H1 (cell line): ENCODE measurements around the gene FBLN2. TPM values are rescaled to one million over a fixed set of nuclear protein-coding genes. Genes with fewer than 3 reads are reported as not detected.

Source experiments
- CTCF ChIA-PET: fragments of 300-600 bp; sonication (Branson Sonifier 250); formaldehyde crosslinking; loops from one replicate; lab custom pipeline; 2021; ENCODE audit not compliant: partially characterized antibody; lab: Charles Lee
- POLR2A ChIA-PET: fragments of 300-600 bp; sonication (Branson Sonifier 250); formaldehyde crosslinking; loops from one replicate; lab custom pipeline; 2021; ENCODE audit warnings: inconsistent platforms; ENCODE audit not compliant: partially characterized antibody; lab: Charles Lee
- DNase-seq, 2 experiments: peaks; one replicate each; pipeline versions ENCODE4 v3.0.0 to v3.0.0-alpha.2; 2010 to 2022; ENCODE audit warnings: low spot score in 2 of 2, low read depth in 1 of 2, mixed read lengths in 1 of 2
- FAIRE-seq: peaks from 2 replicates; lab custom pipeline; 2011; peaks lifted over from hg19 to GRCh38; lab: Jason Lieb, UNC
- H2AFZ ChIP-seq: 2 replicates; pipeline ENCODE4 v1.8.1; 2012; ENCODE audit warnings: low read length, inconsistent platforms
- H2AK5ac ChIP-seq: 2 replicates; pipeline ENCODE4 v1.6.1; 2013; ENCODE audit warnings: low read depth, low read length
- H2BK120ac ChIP-seq: replicated peaks from 2 replicates; pipeline ENCODE3; 2013; ENCODE audit warnings: low read depth, low read length, inconsistent platforms
- H2BK12ac ChIP-seq: 2 replicates; pipeline ENCODE4 v1.6.1; 2013; ENCODE audit warnings: low read depth, low read length
- H2BK15ac ChIP-seq: 2 replicates; pipeline ENCODE4 v1.6.1; 2013; ENCODE audit warnings: low read length
- H2BK20ac ChIP-seq: 2 replicates; pipeline ENCODE4 v1.6.1; 2013; ENCODE audit warnings: low read length
- H2BK5ac ChIP-seq: 2 replicates; pipeline ENCODE4 v1.6.1; 2013; ENCODE audit warnings: low read depth, low read length
- H3K14ac ChIP-seq: 2 replicates; pipeline ENCODE4 v1.6.1; 2013; ENCODE audit warnings: inconsistent platforms; ENCODE audit not compliant: insufficient read length
- H3K18ac ChIP-seq: 2 replicates; pipeline ENCODE4 v1.6.1; 2013; ENCODE audit warnings: low read length; ENCODE audit errors: extremely low read depth
- H3K23ac ChIP-seq: 2 replicates; pipeline ENCODE4 v1.6.1; 2013; ENCODE audit warnings: inconsistent platforms; ENCODE audit not compliant: insufficient read length
- H3K23me2 ChIP-seq: 2 replicates; pipeline ENCODE4 v1.6.1; 2013; ENCODE audit warnings: low read depth, low read length
- H3K27ac ChIP-seq: 2 replicates; pipeline ENCODE4 v1.6.1; 2011; ENCODE audit warnings: low read depth, low read length, inconsistent platforms
- H3K27me3 ChIP-seq, 4 experiments: replicated peaks in 1 of 4; 1 replicate in 1 of 4; 2 replicates in 3 of 4; pipeline versions ENCODE4 v1.6.1 to v1.8.1; 2011 to 2013; ENCODE audit warnings: low read length in 3 of 4, mild to moderate bottlenecking in 3 of 4, inconsistent platforms in 2 of 4, mixed read lengths in 2 of 4, moderate library complexity in 1 of 4; ENCODE audit not compliant: control insufficient read depth in 3 of 4, insufficient read depth in 3 of 4; ENCODE audit errors: extremely low read depth in 1 of 4
- H3K36me3 ChIP-seq, 4 experiments: 2 replicates each; pipeline versions ENCODE4 v1.6.1 to v1.8.1; 2011 to 2013; ENCODE audit warnings: mild to moderate bottlenecking in 4 of 4, low read length in 3 of 4, moderate library complexity in 2 of 4, control low read depth in 1 of 4, inconsistent platforms in 1 of 4; ENCODE audit not compliant: insufficient read depth in 4 of 4, control insufficient read depth in 2 of 4
- H3K4ac ChIP-seq: replicated peaks from 2 replicates; pipeline ENCODE3; 2013; ENCODE audit warnings: low read length, low read depth, mixed read lengths, inconsistent platforms; ENCODE audit not compliant: insufficient read length
- H3K4me1 ChIP-seq, 4 experiments: replicated peaks in 1 of 4; 1 replicate in 1 of 4; 2 replicates in 3 of 4; pipeline versions ENCODE4 v1.6.1 to v1.8.1; 2011 to 2013; ENCODE audit warnings: low read length in 3 of 4, inconsistent platforms in 2 of 4, mixed read lengths in 1 of 4; ENCODE audit not compliant: insufficient read depth in 4 of 4, control insufficient read depth in 3 of 4
- H3K4me2 ChIP-seq, 2 experiments: 2 replicates each; pipeline versions ENCODE4 v1.6.1 to v1.8.1; 2011 to 2013; ENCODE audit warnings: low read depth in 2 of 2, low read length in 2 of 2, control low read depth in 1 of 2, inconsistent platforms in 1 of 2, mild to moderate bottlenecking in 1 of 2; ENCODE audit not compliant: insufficient read depth in 1 of 2
- H3K4me3 ChIP-seq, 4 experiments: fragments of 200-600, 300-600 bp in 1 of 4; sonication (generic), shearing (Covaris generic), sonication (Bioruptor Twin) in 1 of 4; 2 replicates each; pipeline versions ENCODE4 v1.5.1 to v1.8.1; 2011 to 2016; ENCODE audit warnings: low read length in 4 of 4, low read depth in 3 of 4, control low read depth in 2 of 4, inconsistent platforms in 2 of 4, mild to moderate bottlenecking in 2 of 4, mixed read lengths in 1 of 4, moderate library complexity in 1 of 4; ENCODE audit not compliant: insufficient read depth in 2 of 4; ENCODE audit errors: extremely low read depth in 1 of 4
- H3K56ac ChIP-seq: replicated peaks from 2 replicates; pipeline ENCODE3; 2013; ENCODE audit warnings: low read depth, mild to moderate bottlenecking, mixed read lengths, low read length, inconsistent platforms; ENCODE audit not compliant: insufficient read length
- H3K79me1 ChIP-seq: 2 replicates; pipeline ENCODE4 v1.6.1; 2013; ENCODE audit warnings: low read depth, low read length, control low read depth
- H3K79me2 ChIP-seq, 2 experiments: 2 replicates each; pipeline versions ENCODE4 v1.6.1 to v1.8.1; 2012 to 2013; ENCODE audit warnings: low read length in 2 of 2, mild to moderate bottlenecking in 2 of 2, inconsistent platforms in 1 of 2; ENCODE audit not compliant: insufficient read depth in 2 of 2, control insufficient read depth in 1 of 2
- H3K9ac ChIP-seq, 4 experiments: replicated peaks in 1 of 4; 1 replicate in 1 of 4; 2 replicates in 3 of 4; pipeline versions ENCODE4 v1.6.1 to v1.8.1; 2011 to 2013; ENCODE audit warnings: low read depth in 3 of 4, low read length in 3 of 4, control low read depth in 2 of 4, mild to moderate bottlenecking in 2 of 4, moderate library complexity in 2 of 4, inconsistent platforms in 1 of 4; ENCODE audit errors: extremely low read depth in 1 of 4
- H3K9me3 ChIP-seq, 2 experiments: 2 replicates each; pipeline versions ENCODE4 v1.6.1 to v1.8.1; 2012 to 2013; ENCODE audit warnings: mild to moderate bottlenecking in 2 of 2, moderate library complexity in 2 of 2, control low read depth in 1 of 2, inconsistent platforms in 1 of 2, low read depth in 1 of 2, low read length in 1 of 2, mixed read lengths in 1 of 2; ENCODE audit not compliant: insufficient read depth in 2 of 2
- H4K20me1 ChIP-seq, 2 experiments: replicated peaks in 1 of 2; 2 replicates each; pipeline versions ENCODE3 to v1.8.1; 2011 to 2013; ENCODE audit warnings: inconsistent platforms in 2 of 2, low read length in 2 of 2, mild to moderate bottlenecking in 1 of 2; ENCODE audit not compliant: insufficient read depth in 2 of 2, control insufficient read depth in 1 of 2
- H4K5ac ChIP-seq: 2 replicates; pipeline ENCODE4 v1.6.1; 2013; ENCODE audit warnings: low read length, low read depth, mixed read lengths, inconsistent platforms; ENCODE audit not compliant: insufficient read length
- H4K8ac ChIP-seq: 2 replicates; pipeline ENCODE4 v1.8.0; 2013; ENCODE audit warnings: mild to moderate bottlenecking, moderate library complexity, low read length, inconsistent platforms; ENCODE audit not compliant: insufficient read depth; ENCODE audit errors: extremely low read depth
- H4K91ac ChIP-seq: replicated peaks from 2 replicates; pipeline ENCODE3; 2013; ENCODE audit warnings: low read length, mixed read lengths, inconsistent platforms; ENCODE audit not compliant: insufficient read length
- BRCA1 ChIP-seq: IDR thresholded peaks from 2 replicates; pipeline ENCODE4 v1.6.1; 2012; ENCODE audit warnings: low read depth, low read length, improper control_type of control experiment
- CREB1 ChIP-seq: IDR thresholded peaks from 2 replicates; pipeline ENCODE4 v1.6.1; 2012; ENCODE audit warnings: inconsistent platforms
- EGR1 ChIP-seq: IDR thresholded peaks from 2 replicates; pipeline ENCODE4 v1.6.1; 2011; ENCODE audit warnings: low read depth, low read length, borderline replicate concordance
- GABPA ChIP-seq: IDR thresholded peaks from 2 replicates; pipeline ENCODE4 v1.6.1; 2011; ENCODE audit warnings: mild to moderate bottlenecking, low read length, moderate library complexity, borderline replicate concordance; ENCODE audit not compliant: insufficient read depth
- PHF8 ChIP-seq: fragments of 200-600 bp; sonication (generic); conservative IDR thresholded peaks from 2 replicates; pipeline ENCODE4 v1.7.1; 2012; ENCODE audit warnings: low read depth, mild to moderate bottlenecking, inconsistent platforms, low read length, moderate library complexity
- RFX5 ChIP-seq: IDR thresholded peaks from 2 replicates; pipeline ENCODE4 v1.6.1; 2011; ENCODE audit warnings: low read depth, low read length, improper control_type of control experiment, borderline replicate concordance
- RXRA ChIP-seq: IDR thresholded peaks from 2 replicates; pipeline ENCODE4 v1.6.1; 2011; ENCODE audit warnings: low read depth, mild to moderate bottlenecking, low read length, moderate library complexity; ENCODE audit not compliant: insufficient read depth
- SAP30 ChIP-seq: fragments of 300-600 bp; sonication (generic); IDR thresholded peaks from 2 replicates; pipeline ENCODE4 v1.7.1; 2012; ENCODE audit warnings: low read length, moderate library complexity, mild to moderate bottlenecking, inconsistent platforms; ENCODE audit not compliant: insufficient read depth, insufficient replicate concordance
- SRF ChIP-seq: IDR thresholded peaks from 2 replicates; pipeline ENCODE4 v1.6.1; 2011; ENCODE audit warnings: mild to moderate bottlenecking, low read depth, low read length, moderate library complexity
- TCF12 ChIP-seq: IDR thresholded peaks from 2 replicates; pipeline ENCODE4 v1.6.1; 2011; ENCODE audit warnings: low read depth, mild to moderate bottlenecking, low read length
- USF2 ChIP-seq: IDR thresholded peaks from 2 replicates; pipeline ENCODE4 v1.6.1; 2011; ENCODE audit warnings: low read length, improper control_type of control experiment
- YY1 ChIP-seq: IDR thresholded peaks from 2 replicates; pipeline ENCODE4 v1.6.1; 2011; ENCODE audit warnings: low read depth, mild to moderate bottlenecking, low read length
- WGBS, 2 experiments: shearing (Covaris generic) in 1 of 2; methylation state at CpG; one replicate each; pipeline versions ENCODE4 v1.1.6 to v1.1.7; 2013 to 2015; ENCODE audit warnings: low lambda C conversion rate in 2 of 2, mixed read lengths in 2 of 2, inconsistent platforms in 1 of 2, low coverage in 1 of 2, missing lambda C conversion rate in 1 of 2; ENCODE audit not compliant: insufficient replicate concordance in 2 of 2, insufficient coverage in 1 of 2, insufficient read length in 1 of 2; ENCODE audit errors: extremely low coverage in 1 of 2, missing lambda C conversion rate in 1 of 2; 5-methylcytosine and 5-hydroxymethylcytosine counted together
- polyA plus RNA-seq, 7 experiments: library from polyadenylated mRNA; depleted of rRNA in 3 of 7; stranded (reverse) in 5 of 7; unstranded in 2 of 7; fragments of >200 nt in 5 of 7; fragments of 200-250 nt in 2 of 7; gene quantifications; 1 replicate in 5 of 7; 2 replicates in 1 of 7; 4 replicates in 1 of 7; pipeline versions ENCODE4 v1.2.1 to v1.2.3, GENCODE V29; 2011 to 2013; ENCODE audit warnings: missing spikeins in 2 of 7, mixed read lengths in 2 of 7
- total RNA-seq: library from RNA; stranded (reverse); fragmentation: NEBNext Ultra II Directional; extraction: Animal tissue kit (Norgen Biotek cat#: 25700); gene quantifications from 2 replicates; pipeline ENCODE4 v1.2.1, GENCODE V29; 2021
- TF ChIP-seq, protein P1 (sequence below): IDR thresholded peaks from 2 replicates; pipeline ENCODE4 v1.6.1; 2011; ENCODE audit warnings: low read depth, mild to moderate bottlenecking, low read length; ENCODE audit not compliant: insufficient read depth

FBLN2 gene
- total and polyA plus RNA-seq, 2 of the 8 experiments (the other 6 are each of a cell fraction or from before 2014, with no cell fraction given): 17.4 to 24.2 TPM

GRCh38 chr3:13614607-13615006 is 65.7 kb downstream of the FBLN2 start:
- H3K18ac ChIP-seq: no peak overlapping the region
- DNase-seq: no peak
- H2AFZ ChIP-seq: no peak overlapping the region
- H3K9ac ChIP-seq: no peak overlapping the region
- ChIA-PET POLR2A (no interaction called here), CTCF (no interaction called here)
- no peak overlapping the region for H4K5ac ChIP-seq
- H4K20me1 ChIP-seq: peaks cover 0 to 9% of the 10 kb centered on the region in 2 experiments
- H3K27me3 ChIP-seq: no peaks in the 10 kb centered on the region
- H2BK15ac ChIP-seq: no peak overlapping the region
- FAIRE-seq: no peak
- H3K56ac ChIP-seq: peak overlapping the region; percentile 24
- no peak overlapping the region for H4K91ac ChIP-seq
- no peaks in the 10 kb centered on the region for H3K4me1 ChIP-seq
- no peak overlapping the region for H2BK5ac ChIP-seq
- 80% methylated on average over 2 of the region's 2 CpGs; no CpG with 5 or more reads in 1 of the 2 experiments for WGBS, 2 experiments
- H3K4me2 ChIP-seq: no peak overlapping the region
- H2AK5ac ChIP-seq: no peak overlapping the region
- H3K79me2 ChIP-seq: no peaks in the 10 kb centered on the region
- H3K14ac ChIP-seq: no peak overlapping the region
- no peak overlapping the region for H3K4me3 ChIP-seq
- no peak overlapping the region for H2BK120ac ChIP-seq
- H3K23me2 ChIP-seq: peaks cover 17% of the 10 kb centered on the region; the same call in 1 of the 2 replicates
- H3K23ac ChIP-seq: no peak overlapping the region
- no peak overlapping the region for H3K27ac ChIP-seq
- no peak overlapping the region for H3K4ac ChIP-seq
- H2BK20ac ChIP-seq: no peak overlapping the region
- no peak overlapping the region for H2BK12ac ChIP-seq
- H4K8ac ChIP-seq: no peak overlapping the region
- no peaks in the 10 kb centered on the region; a peak in 2 of 4 replicates for H3K9me3 ChIP-seq
- H3K36me3 ChIP-seq: no peaks in the 10 kb centered on the region
- H3K79me1 ChIP-seq: no peaks in the 10 kb centered on the region
- TF ChIP-seq, protein P1, sequence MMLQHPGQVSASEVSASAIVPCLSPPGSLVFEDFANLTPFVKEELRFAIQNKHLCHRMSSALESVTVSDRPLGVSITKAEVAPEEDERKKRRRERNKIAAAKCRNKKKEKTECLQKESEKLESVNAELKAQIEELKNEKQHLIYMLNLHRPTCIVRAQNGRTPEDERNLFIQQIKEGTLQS: no peak
- no peak for TF ChIP-seq RFX5
- TF ChIP-seq GABPA: no peak
- TF ChIP-seq PHF8: no peak
- no peak for TF ChIP-seq RXRA
- TF ChIP-seq YY1: no peak
- no peak for TF ChIP-seq TCF12
- no peak for TF ChIP-seq BRCA1
- TF ChIP-seq USF2: no peak
- TF ChIP-seq SRF: no peak
- no peak for TF ChIP-seq SAP30
- TF ChIP-seq EGR1: no peak
- TF ChIP-seq CREB1: no peak
